Epithelial cell of esophagus (primary cell): ENCODE results near the gene TMCO6.
"Not testable (repeated sequence)": the region's sequence is repeated elsewhere in the genome, so short reads cannot be mapped to it uniquely, and the experiment has no call there.

Source experiments
- DNase-seq: peaks from one replicate; pipeline ENCODE4 v3.0.0; 2010; ENCODE audit warnings: low read depth
- H3K4me3 ChIP-seq: 2 replicates; pipeline ENCODE4 v1.5.1; 2011; ENCODE audit warnings: mild to moderate bottlenecking, low read length, control low read depth
- TF ChIP-seq, protein P1 (sequence below): IDR thresholded peaks from 2 replicates; pipeline ENCODE4 v1.5.1; 2011; ENCODE audit warnings: low read depth, mild to moderate bottlenecking, low read length, control low read depth, inconsistent platforms; ENCODE audit not compliant: insufficient read depth; ENCODE audit errors: missing control alignments

The TMCO6 gene

GRCh38 chr5:140598836-140599235 lies 40.4 kb upstream of the TMCO6 start:
- no peak for DNase-seq
- TF ChIP-seq, protein P1, sequence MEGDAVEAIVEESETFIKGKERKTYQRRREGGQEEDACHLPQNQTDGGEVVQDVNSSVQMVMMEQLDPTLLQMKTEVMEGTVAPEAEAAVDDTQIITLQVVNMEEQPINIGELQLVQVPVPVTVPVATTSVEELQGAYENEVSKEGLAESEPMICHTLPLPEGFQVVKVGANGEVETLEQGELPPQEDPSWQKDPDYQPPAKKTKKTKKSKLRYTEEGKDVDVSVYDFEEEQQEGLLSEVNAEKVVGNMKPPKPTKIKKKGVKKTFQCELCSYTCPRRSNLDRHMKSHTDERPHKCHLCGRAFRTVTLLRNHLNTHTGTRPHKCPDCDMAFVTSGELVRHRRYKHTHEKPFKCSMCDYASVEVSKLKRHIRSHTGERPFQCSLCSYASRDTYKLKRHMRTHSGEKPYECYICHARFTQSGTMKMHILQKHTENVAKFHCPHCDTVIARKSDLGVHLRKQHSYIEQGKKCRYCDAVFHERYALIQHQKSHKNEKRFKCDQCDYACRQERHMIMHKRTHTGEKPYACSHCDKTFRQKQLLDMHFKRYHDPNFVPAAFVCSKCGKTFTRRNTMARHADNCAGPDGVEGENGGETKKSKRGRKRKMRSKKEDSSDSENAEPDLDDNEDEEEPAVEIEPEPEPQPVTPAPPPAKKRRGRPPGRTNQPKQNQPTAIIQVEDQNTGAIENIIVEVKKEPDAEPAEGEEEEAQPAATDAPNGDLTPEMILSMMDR: no peak
- no peak overlapping the region for H3K4me3 ChIP-seq

- TF ChIP-seq, protein P1: no peak
- H3K4me3 ChIP-seq: no peak overlapping the region
- DNase-seq: no peak
Observed at GRCh38 chr5:140600096-140600495, 39.2 kb upstream of the TMCO6 start.

GRCh38 chr5:140602147-140602546 lies 37.1 kb upstream of the TMCO6 start:
- DNase-seq: no peak
- H3K4me3 ChIP-seq: no peak overlapping the region
- TF ChIP-seq, protein P1: no peak

DNA sequence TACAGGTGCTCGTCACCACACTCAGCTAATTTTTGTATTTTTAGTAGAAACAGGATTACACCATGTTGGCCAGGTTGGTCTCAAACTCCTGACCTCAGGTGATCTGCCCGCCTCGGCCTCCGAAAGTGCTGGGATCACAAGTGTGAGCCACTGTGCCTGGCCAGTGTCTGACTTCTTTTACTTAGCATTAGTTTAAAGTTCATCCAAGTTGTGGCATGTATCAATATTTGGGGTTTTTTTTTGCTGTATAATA lies 35.9 kb upstream of the TMCO6 start:
- not testable (repeated sequence) for DNase-seq, H3K4me3 ChIP-seq

- TF ChIP-seq, protein P1: no peak
- no peak for DNase-seq
- H3K4me3 ChIP-seq: no peak overlapping the region
Observed at GRCh38 chr5:140603734-140604133, 35.5 kb upstream of the TMCO6 start.

DNA sequence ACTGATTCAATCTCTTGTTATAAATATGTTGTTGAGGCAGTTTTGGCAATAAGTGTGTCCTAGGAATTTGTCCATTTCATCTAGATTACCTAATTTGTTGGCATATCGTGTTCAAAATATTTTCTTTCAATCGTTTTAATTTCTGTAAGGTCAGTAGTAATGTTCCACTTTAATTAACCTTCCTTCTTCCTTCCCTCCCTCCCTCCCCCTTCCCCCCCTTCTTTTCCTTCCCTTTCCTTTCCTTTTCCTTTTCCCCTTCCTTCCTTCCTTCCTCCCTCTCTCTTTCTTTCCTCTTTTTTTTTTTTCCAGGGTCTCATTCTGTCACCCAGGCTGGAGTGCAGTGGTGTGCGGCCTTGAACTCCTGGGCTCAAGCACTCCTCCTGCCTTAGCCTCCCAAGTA lies 33.4 kb upstream of the TMCO6 start:
- no peak overlapping the region for H3K4me3 ChIP-seq
- TF ChIP-seq, protein P1: no peak
- DNase-seq: no peak

GRCh38 chr5:140607031-140607430 lies 32.2 kb upstream of the TMCO6 start:
- DNase-seq: peak; percentile 79
- H3K4me3 ChIP-seq: no peak overlapping the region
- TF ChIP-seq, protein P1: no peak

DNA sequence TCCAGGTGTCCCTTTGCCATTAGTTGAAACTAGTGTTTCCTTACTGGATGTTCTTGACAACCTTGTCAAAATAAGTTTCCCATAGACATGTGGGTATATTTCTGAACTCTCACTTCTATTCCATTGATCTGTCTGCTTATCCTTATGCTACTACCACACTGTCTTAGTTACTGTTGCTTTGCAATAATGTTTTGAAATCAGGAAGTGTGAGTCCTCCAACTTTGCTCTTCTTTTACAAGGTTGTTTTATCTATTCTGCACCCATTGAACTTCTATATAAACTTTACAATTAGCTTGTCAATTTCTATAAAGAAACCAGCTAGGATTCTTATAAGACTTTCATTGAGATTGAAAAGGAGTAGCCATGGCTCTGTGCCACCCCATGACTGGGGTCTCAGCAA lies 30.5 kb upstream of the TMCO6 start:
- TF ChIP-seq, protein P1: no peak
- no peak overlapping the region for H3K4me3 ChIP-seq
- no peak for DNase-seq
